Hepatocyte (in vitro differentiated cells): Measurements from ENCODE around the gene THSD1.
"Not testable (repeated sequence)": the region's sequence is repeated elsewhere in the genome, so short reads cannot be mapped to it uniquely, and the experiment has no call there.

Experiments
- EZH2 ChIP-seq: fragments of 200-600 bp; sonication (generic); IDR thresholded peaks from 2 replicates; pipeline ENCODE4 v1.6.1; 2016; ENCODE audit warnings: antibody characterized with exemption, mild to moderate bottlenecking, borderline replicate concordance
- EZH2phosphoT487 ChIP-seq: fragments of 200-600 bp; sonication (generic); IDR thresholded peaks from one replicate; pipeline ENCODE4 v1.6.1; 2018; ENCODE audit warnings: antibody characterized with exemption, mild to moderate bottlenecking, low read depth, moderate library complexity; ENCODE audit not compliant: unreplicated experiment, severe bottlenecking
- TF ChIP-seq, protein P1 (sequence below): fragments of 200-600 bp; sonication (generic); IDR thresholded peaks from 2 replicates; pipeline ENCODE4 v1.5.1; 2016; ENCODE audit warnings: antibody characterized with exemption, mild to moderate bottlenecking; ENCODE audit not compliant: poor library complexity

DNA sequence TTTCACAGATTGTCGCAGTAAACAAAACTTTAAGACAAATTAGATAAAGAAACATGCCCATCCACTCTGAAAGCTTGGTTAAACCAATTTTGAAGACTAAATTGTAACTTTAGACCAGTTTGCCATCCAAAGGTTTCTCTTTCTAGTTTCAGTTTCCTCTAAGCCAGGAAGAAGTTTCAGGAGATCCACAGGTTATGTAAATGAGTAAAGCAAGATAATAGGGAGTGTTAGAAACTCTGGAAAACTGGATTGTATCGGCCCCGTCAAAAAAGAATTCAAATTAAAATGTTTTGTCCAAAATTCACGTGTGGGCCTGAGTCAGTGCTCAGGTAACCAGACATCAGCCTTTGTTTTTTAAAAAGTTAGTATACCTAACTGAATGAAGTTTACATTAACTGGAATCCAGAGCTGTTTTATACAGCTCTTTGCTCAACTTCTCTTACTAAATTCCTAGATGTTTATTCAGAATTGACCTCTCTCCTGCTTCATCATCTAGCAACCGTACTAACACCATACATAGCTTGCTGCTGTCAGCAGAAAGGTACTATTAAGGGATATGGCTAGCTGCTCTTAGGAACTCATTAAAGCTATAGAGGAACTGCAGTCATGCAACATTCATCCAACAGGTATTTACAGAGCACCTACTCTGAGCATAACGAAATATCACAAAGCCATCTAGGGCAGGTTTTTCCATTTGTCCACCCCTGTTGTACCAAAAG is 43.6 kb downstream of the THSD1 start:
- TF ChIP-seq, protein P1, sequence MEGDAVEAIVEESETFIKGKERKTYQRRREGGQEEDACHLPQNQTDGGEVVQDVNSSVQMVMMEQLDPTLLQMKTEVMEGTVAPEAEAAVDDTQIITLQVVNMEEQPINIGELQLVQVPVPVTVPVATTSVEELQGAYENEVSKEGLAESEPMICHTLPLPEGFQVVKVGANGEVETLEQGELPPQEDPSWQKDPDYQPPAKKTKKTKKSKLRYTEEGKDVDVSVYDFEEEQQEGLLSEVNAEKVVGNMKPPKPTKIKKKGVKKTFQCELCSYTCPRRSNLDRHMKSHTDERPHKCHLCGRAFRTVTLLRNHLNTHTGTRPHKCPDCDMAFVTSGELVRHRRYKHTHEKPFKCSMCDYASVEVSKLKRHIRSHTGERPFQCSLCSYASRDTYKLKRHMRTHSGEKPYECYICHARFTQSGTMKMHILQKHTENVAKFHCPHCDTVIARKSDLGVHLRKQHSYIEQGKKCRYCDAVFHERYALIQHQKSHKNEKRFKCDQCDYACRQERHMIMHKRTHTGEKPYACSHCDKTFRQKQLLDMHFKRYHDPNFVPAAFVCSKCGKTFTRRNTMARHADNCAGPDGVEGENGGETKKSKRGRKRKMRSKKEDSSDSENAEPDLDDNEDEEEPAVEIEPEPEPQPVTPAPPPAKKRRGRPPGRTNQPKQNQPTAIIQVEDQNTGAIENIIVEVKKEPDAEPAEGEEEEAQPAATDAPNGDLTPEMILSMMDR: not testable (repeated sequence)
- not testable (repeated sequence) for TF ChIP-seq EZH2, EZH2phosphoT487
